HT1080 (cell line): ENCODE measurements around the gene EXOC6B. TPM values are rescaled to one million over a fixed set of nuclear protein-coding genes. Genes with fewer than 3 reads are reported as not detected.
A peak's percentile ranks its signal among the peaks of the same experiment; 100 is the strongest.
"Not testable (repeated sequence)": the region's sequence is repeated elsewhere in the genome, so short reads cannot be mapped to it uniquely, and the experiment has no call there.

Source experiments
- DNase-seq: peaks from one replicate; pipeline ENCODE4 v3.0.0-alpha.2; 2015; ENCODE audit warnings: low read depth
- total RNA-seq: library from RNA; depleted of rRNA; stranded (reverse); fragments of >200 nt; shearing (Covaris generic); gene quantifications from 2 replicates; pipeline ENCODE4 v1.2.3, GENCODE V29; 2014

The EXOC6B gene
- total RNA-seq, 1 experiment from 2014 or later: 6.8 TPM

- DNase-seq: no peak
Observed at GRCh38 chr2:72475246-72475645, 350.6 kb downstream of the EXOC6B start.

DNA sequence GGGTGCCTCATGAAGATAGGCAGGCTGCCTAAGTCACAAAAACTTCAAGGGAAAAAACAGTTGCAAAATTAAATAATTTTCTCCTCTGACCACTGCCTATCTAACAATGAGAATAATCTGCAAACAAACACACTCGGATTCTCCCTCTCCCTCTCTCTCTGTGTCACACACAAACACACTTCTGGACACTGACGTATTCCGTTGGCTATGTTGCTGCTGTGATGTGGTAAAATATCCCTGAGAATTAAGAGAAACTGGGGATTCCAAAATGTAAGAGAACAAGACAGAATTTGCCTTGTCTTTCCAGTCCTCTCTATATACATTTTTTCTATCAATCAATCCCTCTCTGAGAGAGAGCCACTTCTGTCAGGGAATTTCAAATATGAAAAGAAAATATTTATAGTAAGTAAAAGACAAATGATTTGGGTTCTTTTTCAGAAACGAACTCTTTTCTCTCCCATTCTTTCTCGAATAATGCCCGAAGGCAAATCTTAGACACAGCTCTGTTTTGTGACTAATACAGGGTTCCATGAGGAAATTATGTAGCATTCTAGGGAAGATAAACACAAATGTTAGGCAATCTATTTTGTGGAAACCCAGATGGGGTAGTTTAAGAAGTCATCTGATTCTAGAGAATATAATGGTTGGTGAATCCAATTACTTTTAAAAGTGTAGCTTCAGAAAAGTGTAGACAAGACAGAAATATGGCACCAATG is 367.9 kb downstream of the EXOC6B start:
- DNase-seq: no peak

GRCh38 chr2:72454189-72454588 is 371.6 kb downstream of the EXOC6B start:
- no peak for DNase-seq

DNA sequence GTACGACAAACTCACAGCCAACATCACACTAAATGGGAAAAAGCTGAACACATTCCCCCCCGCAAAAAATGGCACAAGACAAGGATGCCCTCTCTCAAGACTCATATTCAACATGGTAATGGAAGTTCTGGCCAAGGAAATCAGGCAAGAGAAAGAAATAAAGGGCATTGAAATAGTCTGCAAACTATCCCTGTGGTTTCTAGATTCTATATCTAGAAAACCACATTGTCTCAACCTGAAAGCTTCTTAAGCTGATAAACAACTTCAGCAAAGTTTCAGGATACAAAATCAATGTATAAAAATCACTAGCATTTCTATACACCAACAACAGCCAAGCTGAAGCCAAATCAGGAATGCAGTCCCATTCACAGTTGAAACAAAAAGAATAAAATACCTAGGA is 383.6 kb downstream of the EXOC6B start:
- DNase-seq: no peak

GRCh38 chr2:72439892-72440291 is 385.9 kb downstream of the EXOC6B start:
- no peak for DNase-seq

GRCh38 chr2:72438364-72438763 is 387.5 kb downstream of the EXOC6B start:
- no peak for DNase-seq

DNA sequence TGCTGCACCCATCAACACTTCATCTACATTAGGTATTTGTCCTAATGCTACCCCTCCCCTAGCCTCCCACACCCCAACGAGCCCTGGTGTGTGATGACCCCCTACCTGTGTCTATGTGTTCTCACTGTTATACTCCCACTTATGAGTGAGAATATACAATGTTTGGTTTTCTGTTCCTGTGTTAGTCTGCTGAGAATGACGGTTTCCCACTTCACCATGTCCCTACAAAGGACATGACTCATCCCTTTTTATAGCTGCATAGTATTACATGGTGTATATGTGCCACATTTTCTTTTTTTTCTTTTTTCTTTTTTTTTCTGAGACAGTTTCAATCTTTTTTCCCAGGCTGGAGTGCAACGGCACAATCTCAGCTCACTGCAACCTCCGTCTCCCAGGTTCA is 394.1 kb downstream of the EXOC6B start:
- peak; percentile 58 for DNase-seq

- DNase-seq: no peak
Observed at GRCh38 chr2:72427022-72427861, 398.6 kb downstream of the EXOC6B start.

DNA sequence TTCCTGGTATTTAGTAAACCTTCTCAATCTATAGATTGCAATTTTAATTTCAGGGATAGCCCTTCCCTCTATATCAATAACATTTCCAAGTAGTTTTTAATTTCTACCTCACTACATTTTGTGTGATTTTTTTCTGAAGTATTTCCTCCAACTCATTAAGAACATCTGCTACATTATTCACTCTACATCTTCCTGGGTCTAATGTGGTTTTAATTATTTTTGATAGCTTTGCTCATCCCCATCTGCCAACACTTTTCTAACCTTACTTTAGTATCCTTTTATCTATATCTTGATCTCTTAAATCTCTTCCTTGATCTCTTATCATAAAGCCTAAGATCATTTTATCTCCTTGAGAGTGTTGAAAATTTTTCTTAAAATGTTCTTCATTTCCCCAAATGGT is 399.8 kb downstream of the EXOC6B start:
- DNase-seq: no peak

GRCh38 chr2:72423756-72424155 is 402.1 kb downstream of the EXOC6B start:
- no peak for DNase-seq

- DNase-seq: not testable (repeated sequence)
Observed at GRCh38 chr2:72421771-72422379, 404.0 kb downstream of the EXOC6B start.

- DNase-seq: no peak
Observed at GRCh38 chr2:72415781-72416475, 409.9 kb downstream of the EXOC6B start.

DNA sequence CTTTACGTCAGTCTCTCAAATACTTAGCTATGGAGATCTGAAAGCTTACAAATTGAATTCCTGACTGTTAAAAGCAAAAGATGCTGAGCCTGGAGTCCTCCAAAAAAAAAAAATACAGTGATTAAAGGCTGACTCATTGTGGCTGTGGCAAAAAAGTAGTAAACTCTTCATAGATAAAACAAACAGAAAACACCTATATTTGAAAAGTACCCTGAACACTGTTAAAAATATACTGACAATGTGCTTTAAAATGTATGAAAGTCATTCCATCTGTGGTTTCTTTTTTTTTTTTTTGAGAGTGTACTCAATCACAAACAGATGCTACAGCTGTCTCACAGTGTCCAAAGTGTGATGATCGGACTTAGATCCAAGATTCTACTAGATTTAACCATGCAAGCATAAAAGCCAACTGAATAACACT is 410.6 kb downstream of the EXOC6B start:
- peak; percentile 45 for DNase-seq

DNA sequence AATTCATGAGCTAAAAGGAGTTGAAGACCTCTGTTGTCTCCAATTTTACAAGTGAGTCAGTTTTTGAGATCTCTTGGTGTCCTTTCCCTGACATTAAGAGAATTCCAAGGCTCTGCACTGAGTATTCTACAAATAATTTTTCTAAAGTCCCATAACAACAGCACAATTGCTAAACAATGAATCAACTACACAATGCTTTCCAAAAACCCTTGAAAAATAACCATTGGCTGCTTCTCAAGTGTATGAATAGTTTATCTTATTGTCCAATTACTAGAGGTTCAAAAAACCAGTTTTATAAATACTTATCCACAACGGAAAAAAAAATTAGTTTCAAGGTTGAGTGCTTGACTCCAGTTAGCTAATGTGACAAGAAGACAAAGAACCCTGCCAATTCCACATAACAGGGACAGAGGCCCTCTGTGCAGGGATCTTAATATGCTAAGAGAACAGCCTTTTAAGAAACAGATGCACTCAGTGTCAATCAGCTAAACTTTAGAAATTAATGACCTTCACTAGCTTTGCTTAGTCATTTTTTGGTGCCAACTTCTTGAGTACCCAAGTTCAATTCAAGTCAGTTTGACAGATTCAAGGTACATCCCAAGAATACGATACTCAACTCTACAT is 411.6 kb downstream of the EXOC6B start:
- DNase-seq: no peak

GRCh38 chr2:72413716-72414115 is 412.1 kb downstream of the EXOC6B start:
- DNase-seq: no peak

- DNase-seq: no peak
Observed at GRCh38 chr2:72412214-72412613, 413.6 kb downstream of the EXOC6B start.

DNA sequence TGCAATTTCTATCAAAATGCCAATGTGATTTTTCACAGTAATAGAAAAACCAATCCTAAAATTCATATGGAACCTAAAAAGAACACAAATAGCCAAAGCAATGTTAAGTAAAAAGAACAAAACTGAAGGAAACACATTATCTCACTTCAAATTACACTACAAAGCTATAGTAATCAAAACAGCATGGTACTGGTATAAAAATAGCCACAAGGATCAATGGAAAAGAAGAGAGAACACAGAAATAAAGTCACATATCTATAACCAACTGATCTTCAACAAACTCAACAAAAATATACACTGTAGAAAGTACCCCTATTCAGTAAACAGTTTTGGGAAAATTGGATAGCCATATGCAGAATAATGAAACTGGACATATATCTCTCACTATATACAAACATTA is 426.0 kb downstream of the EXOC6B start:
- no peak for DNase-seq

DNA sequence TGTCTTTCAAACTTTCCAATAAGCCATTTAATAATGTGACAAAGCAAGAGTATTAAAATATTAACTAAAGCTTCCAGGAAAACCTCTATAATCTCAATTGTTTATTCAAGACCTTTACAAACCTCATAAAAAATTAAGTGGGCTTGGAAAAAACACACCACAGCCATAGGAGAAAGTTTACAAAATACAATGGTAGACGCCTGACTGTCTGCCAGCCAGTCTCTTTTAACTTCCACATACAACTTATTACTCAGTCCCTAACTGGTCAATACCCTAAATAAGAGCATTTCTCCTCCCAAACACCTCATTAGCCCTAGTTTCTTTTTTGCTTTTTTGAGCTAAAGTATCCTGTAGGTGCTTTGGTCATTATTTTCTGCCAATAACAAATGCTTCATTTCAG is 430.7 kb downstream of the EXOC6B start:
- DNase-seq: no peak

GRCh38 chr2:72394541-72395070 is 431.2 kb downstream of the EXOC6B start:
- DNase-seq: no peak

DNA sequence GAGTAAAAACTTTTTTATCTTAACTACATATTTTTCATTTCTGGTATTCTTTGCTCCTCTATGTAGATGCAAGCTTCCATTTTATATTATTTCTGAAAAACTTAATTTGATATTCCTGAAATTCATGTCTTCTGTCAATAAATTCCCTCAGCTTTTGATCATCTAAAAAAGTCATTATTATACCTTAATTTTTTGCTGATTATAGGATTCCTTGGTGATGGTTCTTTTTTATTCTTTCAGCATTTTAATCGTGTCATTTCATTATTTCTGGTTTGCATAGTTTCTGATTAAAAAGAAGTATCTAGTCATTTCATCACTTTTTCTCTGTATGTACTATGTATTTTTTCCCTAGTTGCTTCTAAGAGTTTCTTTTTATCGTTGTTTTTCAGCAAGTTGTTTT is 436.4 kb downstream of the EXOC6B start:
- no peak for DNase-seq

DNA sequence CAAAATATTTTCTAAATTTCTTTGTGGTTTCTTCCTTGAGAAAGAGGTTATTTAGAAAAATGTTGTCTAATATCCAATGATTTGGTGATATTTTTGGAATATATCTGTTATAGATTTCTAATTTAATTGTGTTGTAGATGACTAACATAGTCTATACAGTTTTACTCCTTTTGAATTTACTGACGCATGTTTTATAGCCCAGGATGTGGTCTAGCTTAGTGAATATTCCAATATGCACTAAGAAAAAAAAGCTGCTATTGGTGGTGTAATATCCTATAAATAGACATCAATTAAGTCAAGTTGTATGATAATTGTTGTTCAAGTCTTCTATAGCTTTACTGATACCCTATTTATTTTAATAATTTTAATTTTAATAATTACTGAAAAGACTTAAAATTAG is 437.6 kb downstream of the EXOC6B start:
- DNase-seq: no peak
